HG03457 (cell line): ENCODE measurements around the gene RAET1E.
A peak's percentile ranks its signal among the peaks of the same experiment; 100 is the strongest.
"Not testable (repeated sequence)": the region's sequence is repeated elsewhere in the genome, so short reads cannot be mapped to it uniquely, and the experiment has no call there.

Experiments
- ATAC-seq: cut with Tn5 transposase; IDR thresholded peaks from one replicate; pipeline ENCODE4 v1.9.1; 2021; ENCODE audit warnings: moderate number of reproducible peaks; ENCODE audit not compliant: unreplicated experiment

Gene RAET1E

GRCh38 chr6:149862922-149863697 is 34.8 kb downstream of the RAET1E start:
- ATAC-seq = no peak

- not testable (repeated sequence) for ATAC-seq
These were observed 35.5 kb downstream of the RAET1E start for GRCh38 chr6:149862424-149862738.

GRCh38 chr6:149861603-149862423 is 36.1 kb downstream of the RAET1E start:
- ATAC-seq = no peak

GRCh38 chr6:149860834-149861602 is 36.9 kb downstream of the RAET1E start:
- ATAC-seq = no peak

- ATAC-seq = no peak
These were observed 37.4 kb downstream of the RAET1E start for GRCh38 chr6:149860513-149860833.

- no peak for ATAC-seq
These were observed 38.0 kb downstream of the RAET1E start for GRCh38 chr6:149859938-149860337.

GRCh38 chr6:149859368-149859767 is 38.5 kb downstream of the RAET1E start:
- no peak for ATAC-seq

GRCh38 chr6:149857541-149857940 is 40.4 kb downstream of the RAET1E start:
- no peak for ATAC-seq

GRCh38 chr6:149856256-149856994 is 41.5 kb downstream of the RAET1E start:
- ATAC-seq = no peak

GRCh38 chr6:149855741-149856140 is 42.2 kb downstream of the RAET1E start:
- no peak for ATAC-seq

- no peak for ATAC-seq
These were observed 42.8 kb downstream of the RAET1E start for GRCh38 chr6:149855040-149855654.

GRCh38 chr6:149854532-149854931 is 43.4 kb downstream of the RAET1E start:
- no peak for ATAC-seq

- not testable (repeated sequence) for ATAC-seq
These were observed 43.9 kb downstream of the RAET1E start for GRCh38 chr6:149854017-149854416.

- ATAC-seq = no peak
These were observed 45.0 kb downstream of the RAET1E start for GRCh38 chr6:149852881-149853280.

- ATAC-seq = peak; percentile 62
These were observed 45.7 kb downstream of the RAET1E start for GRCh38 chr6:149852180-149852579.

GRCh38 chr6:149851461-149852110 is 46.3 kb downstream of the RAET1E start:
- ATAC-seq = no peak

GRCh38 chr6:149848343-149848742 is 49.6 kb downstream of the RAET1E start:
- ATAC-seq = not testable (repeated sequence)
